Neural cell (in vitro differentiated cells): ENCODE results near the gene TBC1D9B. TPM values are rescaled to one million over a fixed set of nuclear protein-coding genes. Genes with fewer than 3 reads are reported as not detected.

Experiments used
- H2AFZ ChIP-seq: fragments of 200-600, 300-800 bp; sonication (generic), shearing (Covaris generic); 2 replicates; pipeline ENCODE4 v1.6.0; 2014; ENCODE audit warnings: low read depth, mild to moderate bottlenecking, antibody characterized with exemption, low read length, moderate library complexity
- H3F3A ChIP-seq: fragments of 200-600 bp; shearing (Covaris generic); 2 replicates; pipeline ENCODE4 v1.6.1; 2016; ENCODE audit warnings: mild to moderate bottlenecking, moderate library complexity, mixed read lengths, antibody characterized with exemption, low read length; ENCODE audit not compliant: insufficient read depth, poor library complexity, severe bottlenecking
- H3K27ac ChIP-seq: fragments of 200-600, 300-800 bp; sonication (generic), shearing (Covaris generic); 2 replicates; pipeline ENCODE4 v1.5.1; 2014; ENCODE audit warnings: mild to moderate bottlenecking, low read length, moderate library complexity
- H3K27me3 ChIP-seq: fragments of 300-800, 200-600 bp; sonication (generic), shearing (Covaris generic); 2 replicates; pipeline ENCODE4 v1.6.0; 2014; ENCODE audit warnings: mild to moderate bottlenecking, low read depth, low read length, moderate library complexity; ENCODE audit not compliant: insufficient read depth
- H3K36me3 ChIP-seq: fragments of 300-800, 200-600 bp; sonication (generic), shearing (Covaris generic); 2 replicates; pipeline ENCODE4 v1.5.1; 2014; ENCODE audit warnings: mild to moderate bottlenecking, antibody characterized with exemption, low read length, moderate library complexity; ENCODE audit not compliant: insufficient read depth
- H3K4me2 ChIP-seq: fragments of 300-800, 200-600 bp; sonication (generic), shearing (Covaris generic); 2 replicates; pipeline ENCODE4 v1.6.0; 2014; ENCODE audit warnings: mild to moderate bottlenecking, low read length
- H3K4me3 ChIP-seq: fragments of 300-800, 200-600 bp; sonication (generic), shearing (Covaris generic); 2 replicates; pipeline ENCODE4 v1.5.1; 2014; ENCODE audit warnings: mild to moderate bottlenecking, low read length, moderate library complexity
- H3K79me2 ChIP-seq: fragments of 200-600 bp; shearing (Covaris generic); replicated peaks from 2 replicates; pipeline ENCODE4 v1.6.0; 2014; ENCODE audit warnings: mild to moderate bottlenecking, low read length, moderate library complexity; ENCODE audit not compliant: insufficient read depth
- H3K9ac ChIP-seq: fragments of 300-800, 200-600 bp; sonication (generic), shearing (Covaris generic); 2 replicates; pipeline ENCODE4 v1.6.1; 2016; ENCODE audit warnings: mild to moderate bottlenecking, low read length, mixed read lengths
- H3K9me2 ChIP-seq: fragments of 200-600 bp; shearing (Covaris generic); 2 replicates; pipeline ENCODE4 v1.6.1; 2016; ENCODE audit warnings: mild to moderate bottlenecking, low read length, mixed read lengths; ENCODE audit not compliant: insufficient read depth
- H3K9me3 ChIP-seq: fragments of 200-600, 300-800 bp; sonication (generic), shearing (Covaris generic); 2 replicates; pipeline ENCODE4 v1.6.1; 2016; ENCODE audit warnings: mild to moderate bottlenecking, mixed run types, low read length, moderate library complexity, mixed read lengths
- H4K20me1 ChIP-seq: fragments of 200-600 bp; shearing (Covaris generic); 2 replicates; pipeline ENCODE4 v1.6.1; 2016; ENCODE audit warnings: mild to moderate bottlenecking, mixed run types; ENCODE audit not compliant: insufficient read depth
- EP300 ChIP-seq: fragments of 450-650 bp; conservative IDR thresholded peaks from 2 replicates; pipeline ENCODE4 v1.6.1; 2014; ENCODE audit warnings: antibody characterized with exemption, mild to moderate bottlenecking, moderate library complexity; ENCODE audit not compliant: poor library complexity, severe bottlenecking
- EZH2 ChIP-seq: fragments of 200-600, 300-800 bp; shearing (Covaris generic), sonication (generic); IDR thresholded peaks from 2 replicates; pipeline ENCODE4 v1.6.1; 2014; ENCODE audit warnings: antibody characterized with exemption, low read length, borderline replicate concordance, mild to moderate bottlenecking; ENCODE audit not compliant: insufficient read depth, poor library complexity, severe bottlenecking
- MXI1 ChIP-seq: fragments of 450-650 bp; conservative IDR thresholded peaks from 2 replicates; pipeline ENCODE4 v1.6.1; 2014; ENCODE audit warnings: antibody characterized with exemption, mild to moderate bottlenecking; ENCODE audit not compliant: poor library complexity, severe bottlenecking
- POLR2AphosphoS5 ChIP-seq: IDR thresholded peaks from 2 replicates; pipeline ENCODE4 v1.6.1; 2012
- RAD21 ChIP-seq: fragments of 450-650 bp; conservative IDR thresholded peaks from 2 replicates; pipeline ENCODE4 v1.6.1; 2014; ENCODE audit warnings: antibody characterized with exemption, mild to moderate bottlenecking, moderate library complexity
- REST ChIP-seq: IDR thresholded peaks from 2 replicates; pipeline ENCODE4 v1.6.1; 2012; ENCODE audit warnings: borderline replicate concordance
- SMC3 ChIP-seq: fragments of 450-650 bp; conservative IDR thresholded peaks from 2 replicates; pipeline ENCODE4 v1.6.1; 2014; ENCODE audit warnings: antibody characterized with exemption, mild to moderate bottlenecking, moderate library complexity; ENCODE audit not compliant: poor library complexity
- TAF1 ChIP-seq: IDR thresholded peaks from 2 replicates; pipeline ENCODE4 v1.6.1; 2012; ENCODE audit warnings: low read depth
- polyA plus RNA-seq: library from polyadenylated mRNA; depleted of rRNA; stranded (reverse); fragments of >200 nt; gene quantifications from 2 replicates; pipeline ENCODE4 v1.2.3, GENCODE V29; 2014
- TF ChIP-seq, protein P1 (sequence below): fragments of 450-650 bp; IDR thresholded peaks from 2 replicates; pipeline ENCODE4 v1.5.1; 2014; ENCODE audit warnings: antibody characterized with exemption, mild to moderate bottlenecking, moderate library complexity; ENCODE audit not compliant: poor library complexity, severe bottlenecking

The TBC1D9B gene
- polyA plus RNA-seq, 1 donor from 2014 or later = 50.7 TPM

DNA sequence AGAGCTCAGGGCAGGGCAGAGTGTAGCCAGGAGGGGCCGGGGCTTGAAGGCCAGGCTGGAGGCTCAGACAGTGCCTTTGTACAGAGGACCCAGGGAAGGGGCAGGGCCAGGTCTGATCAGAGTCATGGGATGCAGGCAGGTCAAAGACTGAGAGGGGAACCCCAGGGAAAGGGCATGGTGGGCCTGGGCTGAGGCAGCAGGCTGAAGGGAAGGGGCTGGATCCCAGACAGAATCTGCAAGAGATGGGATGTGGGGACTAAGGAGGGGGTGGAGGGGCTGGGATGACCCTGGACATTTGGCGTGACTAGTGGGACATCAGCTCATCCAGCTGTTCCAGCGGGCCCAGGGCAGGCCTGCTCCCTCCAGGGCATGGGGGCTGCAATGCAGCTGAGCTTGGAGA, 33.6 kb downstream of the TBC1D9B start:
- no peak overlapping the region for H3K4me2 ChIP-seq
- H3K9me3 ChIP-seq = no peaks in the 10 kb centered on the region
- H3K27ac ChIP-seq = no peak overlapping the region
- no peaks in the 10 kb centered on the region for H4K20me1 ChIP-seq
- no peak overlapping the region for H2AFZ ChIP-seq
- no peak overlapping the region for H3K9ac ChIP-seq
- H3K79me2 ChIP-seq = no peaks in the 10 kb centered on the region
- H3F3A ChIP-seq = no peaks in the 10 kb centered on the region
- no peak overlapping the region for H3K4me3 ChIP-seq
- TF ChIP-seq REST = no peak
- TF ChIP-seq EP300 = no peak
- TF ChIP-seq, protein P1, sequence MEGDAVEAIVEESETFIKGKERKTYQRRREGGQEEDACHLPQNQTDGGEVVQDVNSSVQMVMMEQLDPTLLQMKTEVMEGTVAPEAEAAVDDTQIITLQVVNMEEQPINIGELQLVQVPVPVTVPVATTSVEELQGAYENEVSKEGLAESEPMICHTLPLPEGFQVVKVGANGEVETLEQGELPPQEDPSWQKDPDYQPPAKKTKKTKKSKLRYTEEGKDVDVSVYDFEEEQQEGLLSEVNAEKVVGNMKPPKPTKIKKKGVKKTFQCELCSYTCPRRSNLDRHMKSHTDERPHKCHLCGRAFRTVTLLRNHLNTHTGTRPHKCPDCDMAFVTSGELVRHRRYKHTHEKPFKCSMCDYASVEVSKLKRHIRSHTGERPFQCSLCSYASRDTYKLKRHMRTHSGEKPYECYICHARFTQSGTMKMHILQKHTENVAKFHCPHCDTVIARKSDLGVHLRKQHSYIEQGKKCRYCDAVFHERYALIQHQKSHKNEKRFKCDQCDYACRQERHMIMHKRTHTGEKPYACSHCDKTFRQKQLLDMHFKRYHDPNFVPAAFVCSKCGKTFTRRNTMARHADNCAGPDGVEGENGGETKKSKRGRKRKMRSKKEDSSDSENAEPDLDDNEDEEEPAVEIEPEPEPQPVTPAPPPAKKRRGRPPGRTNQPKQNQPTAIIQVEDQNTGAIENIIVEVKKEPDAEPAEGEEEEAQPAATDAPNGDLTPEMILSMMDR = no peak
- no peak for TF ChIP-seq EZH2
- no peak for TF ChIP-seq MXI1
- no peak for TF ChIP-seq RAD21
- no peak for TF ChIP-seq SMC3
- no peak for TF ChIP-seq POLR2AphosphoS5
- TF ChIP-seq TAF1 = no peak
- H3K9me2 ChIP-seq = no peaks in the 10 kb centered on the region
- no peaks in the 10 kb centered on the region for H3K27me3 ChIP-seq
- peaks cover 6% of the 10 kb centered on the region for H3K36me3 ChIP-seq

GRCh38 chr5:179873588-179874110, 34.0 kb downstream of the TBC1D9B start:
- H3K9me3 ChIP-seq = no peaks in the 10 kb centered on the region
- no peak overlapping the region for H3K9ac ChIP-seq
- H3K36me3 ChIP-seq = peaks cover 6% of the 10 kb centered on the region
- no peaks in the 10 kb centered on the region for H3F3A ChIP-seq
- H3K79me2 ChIP-seq = no peaks in the 10 kb centered on the region
- no peaks in the 10 kb centered on the region for H4K20me1 ChIP-seq
- no peak overlapping the region for H3K27ac ChIP-seq
- no peak overlapping the region for H2AFZ ChIP-seq
- TF ChIP-seq EZH2 (no peak), SMC3 (no peak), EP300 (no peak), REST (no peak), RAD21 (no peak), TAF1 (no peak), MXI1 (no peak), POLR2AphosphoS5 (no peak)
- TF ChIP-seq, protein P1 = no peak
- no peak overlapping the region for H3K4me3 ChIP-seq
- H3K9me2 ChIP-seq = no peaks in the 10 kb centered on the region
- no peak overlapping the region for H3K4me2 ChIP-seq
- no peaks in the 10 kb centered on the region for H3K27me3 ChIP-seq
